Fibroblast of skin of abdomen (primary cell): ENCODE data around the gene SPCS3. TPM values are rescaled to one million over a fixed set of nuclear protein-coding genes. Genes with fewer than 3 reads are reported as not detected.
"Not testable (repeated sequence)": the region's sequence is repeated elsewhere in the genome, so short reads cannot be mapped to it uniquely, and the experiment has no call there.

Experiments
- DNase-seq: peaks from one replicate; pipeline ENCODE4 v3.0.0-alpha.2; 2013
- polyA plus RNA-seq, 2 experiments: library from polyadenylated mRNA; unstranded; fragments of 120-200 nt; gene quantifications; one replicate each; pipeline ENCODE4 v1.2.1, GENCODE V29; 2013; ENCODE audit not compliant: insufficient read length in 2 of 2

SPCS3 gene
- polyA plus RNA-seq (2013, experiment 1 of 2; ENCODE audit: insufficient read length): 69.3 TPM
- polyA plus RNA-seq (2013, experiment 2 of 2; ENCODE audit: insufficient read length): 72.0 TPM

GRCh38 chr4:176319704-176320339, at the start of gene SPCS3:
TSS of gene SPCS3 (plus strand) at chr4:176319966. CDS start at chr4:176320077, 111 bp downstream.
- peak; percentile 96 for DNase-seq

- peak; percentile 100 for DNase-seq
Measured at GRCh38 chr4:176270669-176271068, 49.1 kb upstream of the SPCS3 start.

DNA sequence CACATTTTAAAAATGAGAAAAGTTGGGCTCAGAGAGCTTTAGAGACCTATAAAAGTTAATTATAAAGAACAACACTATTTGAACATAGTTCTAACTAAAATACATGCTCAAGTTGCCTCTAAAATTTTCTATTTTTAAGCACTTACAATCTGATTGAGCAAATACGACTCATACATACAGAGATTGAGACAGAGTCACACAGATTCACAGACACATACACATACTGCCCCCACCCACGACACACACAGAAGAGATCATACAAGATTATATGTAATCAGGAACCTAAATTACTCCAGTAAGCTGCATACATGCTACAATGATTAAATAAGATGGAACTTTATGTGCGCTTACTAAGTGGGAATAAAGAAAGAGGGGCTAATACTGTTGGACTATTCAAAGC, 48.0 kb upstream of the SPCS3 start:
- peak; percentile 66 for DNase-seq

DNA sequence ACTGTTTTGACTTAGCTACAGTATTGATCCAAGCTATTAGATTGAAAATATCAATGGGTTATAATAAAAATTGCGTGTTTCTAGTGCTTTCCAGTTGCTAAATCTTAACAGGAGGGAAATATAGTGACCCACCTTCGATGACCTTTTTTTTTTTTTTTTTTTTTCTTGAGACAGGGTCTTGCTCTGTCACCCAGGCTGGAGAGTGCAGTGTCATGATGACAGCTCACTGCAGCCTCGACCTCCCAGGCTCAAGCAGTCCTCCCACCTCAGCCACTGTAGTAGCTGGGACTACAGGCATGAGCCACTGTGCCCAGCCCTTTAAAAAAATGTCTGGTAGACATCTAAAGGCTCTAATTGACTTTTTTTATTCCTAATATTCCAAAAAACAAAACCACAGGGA, 47.0 kb upstream of the SPCS3 start:
- no peak for DNase-seq

- peak; percentile 19 for DNase-seq
Measured at GRCh38 chr4:176273736-176274135, 46.0 kb upstream of the SPCS3 start.

DNA sequence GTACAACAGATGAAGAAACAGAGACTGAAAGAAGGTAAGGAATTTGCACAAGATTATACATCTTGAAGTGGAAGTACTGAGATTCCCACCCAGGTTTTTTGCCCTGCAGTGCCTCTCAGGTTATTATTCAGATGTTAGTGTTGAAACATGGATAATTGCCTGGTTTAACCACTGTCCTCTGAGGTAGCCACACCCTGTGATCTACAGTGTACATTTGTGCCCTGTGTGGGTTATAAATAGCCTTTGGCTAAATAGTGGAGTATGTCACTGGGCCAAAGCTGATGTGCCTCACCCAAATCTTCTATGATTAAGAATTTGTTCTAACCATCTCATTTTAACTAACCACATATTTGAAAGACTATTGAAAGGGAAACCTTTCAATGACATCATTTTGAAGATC, 45.3 kb upstream of the SPCS3 start:
- DNase-seq: peak; percentile 27

GRCh38 chr4:176276710-176277109, 43.1 kb upstream of the SPCS3 start:
- no peak for DNase-seq

- peak; percentile 77 for DNase-seq
Measured at GRCh38 chr4:176277162-176277904, 42.4 kb upstream of the SPCS3 start.

- DNase-seq: not testable (repeated sequence)
Measured at GRCh38 chr4:176279560-176279959, 40.2 kb upstream of the SPCS3 start.

DNA sequence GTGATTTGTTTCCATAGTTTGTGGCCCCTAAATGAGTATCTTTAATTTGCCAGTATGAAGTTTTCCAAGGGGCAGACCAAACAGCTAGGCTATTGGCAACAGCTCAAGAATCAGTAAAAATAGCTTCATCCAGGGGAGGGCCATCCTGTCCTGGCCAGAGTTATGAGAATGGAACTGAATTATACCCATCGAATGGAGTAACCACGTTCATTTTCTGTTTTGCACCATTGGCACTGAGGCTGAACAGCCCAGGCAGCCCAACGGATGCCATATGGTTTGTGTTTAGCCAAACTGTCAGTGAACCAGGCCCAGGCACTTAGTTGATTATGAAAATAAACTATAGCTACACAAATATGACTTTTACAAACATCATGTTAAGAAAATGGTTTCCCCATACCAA, 33.0 kb upstream of the SPCS3 start:
- no peak for DNase-seq

- DNase-seq: no peak
Measured at GRCh38 chr4:176287546-176287945, 32.2 kb upstream of the SPCS3 start.

DNA sequence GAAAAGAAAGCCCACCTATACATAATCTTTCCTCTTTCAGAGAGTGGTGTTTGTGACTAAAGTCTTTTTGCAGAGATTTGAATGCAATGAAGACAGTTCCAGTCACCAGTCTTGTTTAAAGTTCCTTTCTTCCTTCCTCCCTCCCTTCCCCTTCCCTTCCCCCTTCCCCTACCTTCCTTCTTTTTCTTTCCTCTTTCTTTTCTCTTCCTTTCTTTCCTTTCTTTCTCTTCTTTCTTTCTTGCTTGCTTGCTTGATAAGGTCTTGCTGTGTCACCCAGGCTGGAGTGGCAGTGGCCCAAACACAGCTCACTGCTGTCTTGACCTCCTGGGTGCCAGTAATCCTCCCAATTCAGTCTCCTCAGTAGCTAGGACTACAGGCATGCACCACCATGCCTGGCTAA, 31.7 kb upstream of the SPCS3 start:
- no peak for DNase-seq

DNA sequence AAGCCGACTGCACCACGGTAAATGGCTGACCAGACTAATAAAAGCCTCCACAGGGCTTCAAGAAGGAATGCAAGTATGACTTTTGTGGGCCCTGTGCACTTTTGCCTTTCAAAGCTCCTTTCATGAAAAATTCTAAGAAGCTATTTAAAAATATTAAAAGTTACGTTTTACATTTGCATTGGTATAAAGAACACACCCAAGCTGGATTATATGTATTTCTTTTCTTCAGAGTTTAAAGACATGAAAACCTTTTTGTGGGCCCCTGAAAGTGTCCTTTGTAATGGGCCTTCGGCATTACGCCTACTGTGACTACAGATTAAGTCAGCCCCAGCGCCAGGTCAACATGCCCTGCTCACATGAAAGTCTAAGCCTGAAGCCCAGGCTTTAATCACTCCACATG, 30.2 kb upstream of the SPCS3 start:
- DNase-seq: no peak

DNA sequence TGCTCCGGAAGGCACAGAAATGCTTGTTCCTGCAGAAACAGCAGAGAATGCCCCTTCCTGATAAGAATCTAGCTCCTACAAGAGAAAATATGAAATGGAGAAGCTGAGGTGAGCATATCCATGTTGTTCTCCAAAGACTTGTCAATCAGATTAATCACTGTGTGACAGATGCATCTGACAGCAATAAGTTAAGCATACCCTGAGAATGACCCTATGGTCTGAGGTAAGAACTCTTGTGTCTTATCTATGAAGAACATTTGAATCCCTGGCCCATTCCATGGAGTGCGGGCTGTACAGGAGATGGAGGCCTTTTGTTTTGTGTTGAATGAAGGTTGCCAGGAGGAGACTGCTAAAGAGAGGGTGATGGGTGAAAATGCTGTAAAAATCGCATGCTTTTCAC, 29.2 kb upstream of the SPCS3 start:
- no peak for DNase-seq

DNA sequence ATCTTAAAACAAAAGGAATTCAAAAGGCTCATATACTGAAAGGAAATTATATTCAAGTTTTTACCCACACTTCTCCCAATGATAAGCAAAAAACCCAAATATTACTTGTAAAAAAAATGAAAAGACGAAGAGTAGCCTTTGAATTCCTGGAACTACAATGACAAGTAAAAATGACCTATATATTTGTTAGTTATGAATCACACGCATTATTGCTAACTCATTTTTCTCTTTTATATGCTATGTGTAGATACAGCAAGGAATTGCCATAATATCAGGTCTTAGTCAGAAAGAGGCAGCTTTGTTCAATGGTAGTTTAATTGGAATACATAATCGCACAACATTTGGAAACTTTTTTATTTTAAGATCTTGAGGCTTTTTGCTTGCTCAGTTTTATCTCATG, 28.0 kb upstream of the SPCS3 start:
- DNase-seq: no peak

GRCh38 chr4:176292920-176293319, 26.8 kb upstream of the SPCS3 start:
- DNase-seq: no peak

GRCh38 chr4:176293660-176294059, 26.1 kb upstream of the SPCS3 start:
- no peak for DNase-seq

DNA sequence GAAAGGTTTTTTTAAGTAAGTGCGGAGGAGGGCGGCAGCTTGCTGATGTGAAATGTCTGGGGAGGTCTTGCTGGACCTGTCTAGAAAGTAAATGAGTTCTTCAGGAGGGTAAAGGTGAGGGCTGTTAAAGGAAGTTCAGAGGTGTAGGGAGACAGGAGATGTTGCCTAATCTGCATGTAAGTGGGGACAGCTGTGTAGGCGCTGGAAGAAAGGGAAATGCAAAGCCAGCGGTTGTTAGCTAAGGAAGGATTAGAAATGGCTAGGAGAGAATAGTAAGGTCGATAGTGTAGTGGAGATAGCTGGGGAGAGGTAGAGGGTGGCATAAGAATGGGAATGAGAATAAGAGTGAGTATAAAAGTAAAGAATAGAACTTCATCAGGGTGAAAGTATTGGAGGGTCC, 23.9 kb upstream of the SPCS3 start:
- DNase-seq: not testable (repeated sequence)

GRCh38 chr4:176298664-176299063, 21.1 kb upstream of the SPCS3 start:
- no peak for DNase-seq

- DNase-seq: no peak
Measured at GRCh38 chr4:176300036-176300435, 19.7 kb upstream of the SPCS3 start.

DNA sequence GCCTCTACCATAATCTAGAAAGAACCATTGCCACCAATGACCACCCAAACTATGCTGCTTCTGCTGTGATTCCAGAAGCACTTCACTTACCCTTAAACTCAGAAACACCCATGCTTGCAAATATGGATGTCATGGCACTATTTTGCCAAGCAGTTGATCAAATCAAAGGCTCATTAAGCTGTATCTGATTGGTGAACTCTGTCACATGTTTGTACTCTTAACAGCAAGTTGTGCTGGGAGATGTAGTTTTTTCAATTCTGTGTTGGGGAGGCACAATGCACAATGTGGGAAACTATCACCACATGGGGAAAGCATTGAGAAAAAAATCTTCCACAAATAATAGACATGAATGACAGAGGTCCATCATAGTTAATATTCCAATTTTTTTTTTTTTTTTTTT, 19.2 kb upstream of the SPCS3 start:
- DNase-seq: no peak

- peak; percentile 86 for DNase-seq
Measured at GRCh38 chr4:176302283-176303275, 17.2 kb upstream of the SPCS3 start.

GRCh38 chr4:176303938-176304337, 15.8 kb upstream of the SPCS3 start:
- no peak for DNase-seq
